Liver (tissue), 2 donors: ENCODE measurements around the gene ACSBG1.

ENCODE experiments used
- MAX ChIP-seq: IDR thresholded peaks from 2 replicates; pipeline ENCODE4 v1.6.1; 2016; ENCODE audit warnings: antibody characterized with exemption
- TF ChIP-seq, protein P1 (sequence below): fragments of 150-350 bp; IDR thresholded peaks from 2 replicates; pipeline ENCODE4 v1.5.1; 2017; ENCODE audit warnings: improper control_type of control experiment, low read depth, low read length; ENCODE audit not compliant: missing input control
- donor health status: healthy.

GRCh38 chr15:78193731-78194567 is 40.4 kb downstream of the ACSBG1 start:
- no peak for TF ChIP-seq MAX
- TF ChIP-seq, protein P1, sequence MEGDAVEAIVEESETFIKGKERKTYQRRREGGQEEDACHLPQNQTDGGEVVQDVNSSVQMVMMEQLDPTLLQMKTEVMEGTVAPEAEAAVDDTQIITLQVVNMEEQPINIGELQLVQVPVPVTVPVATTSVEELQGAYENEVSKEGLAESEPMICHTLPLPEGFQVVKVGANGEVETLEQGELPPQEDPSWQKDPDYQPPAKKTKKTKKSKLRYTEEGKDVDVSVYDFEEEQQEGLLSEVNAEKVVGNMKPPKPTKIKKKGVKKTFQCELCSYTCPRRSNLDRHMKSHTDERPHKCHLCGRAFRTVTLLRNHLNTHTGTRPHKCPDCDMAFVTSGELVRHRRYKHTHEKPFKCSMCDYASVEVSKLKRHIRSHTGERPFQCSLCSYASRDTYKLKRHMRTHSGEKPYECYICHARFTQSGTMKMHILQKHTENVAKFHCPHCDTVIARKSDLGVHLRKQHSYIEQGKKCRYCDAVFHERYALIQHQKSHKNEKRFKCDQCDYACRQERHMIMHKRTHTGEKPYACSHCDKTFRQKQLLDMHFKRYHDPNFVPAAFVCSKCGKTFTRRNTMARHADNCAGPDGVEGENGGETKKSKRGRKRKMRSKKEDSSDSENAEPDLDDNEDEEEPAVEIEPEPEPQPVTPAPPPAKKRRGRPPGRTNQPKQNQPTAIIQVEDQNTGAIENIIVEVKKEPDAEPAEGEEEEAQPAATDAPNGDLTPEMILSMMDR = no peak
